HCT116 (cell line): Measurements from ENCODE around the gene ALG8. TPM values are rescaled to one million over a fixed set of nuclear protein-coding genes. Genes with fewer than 3 reads are reported as not detected.

Source experiments
- ATAC-seq: fragments of 200-7000 bp; cut with Tn5 transposase; 2 replicates; pipeline ENCODE4 v1.9.1; 2020; ENCODE audit warnings: mild to moderate bottlenecking, moderate library complexity
- BruUV-seq: library from RNA; stranded (reverse); fragments of 400-500 nt; replicated peaks from 2 replicates; lab custom pipeline; 2021; lab: Mats Ljungman, UMichigan
- CTCF ChIA-PET: fragments of 300-600 bp; sonication (Branson Sonifier 250); formaldehyde crosslinking; loops from one replicate; lab custom pipeline; 2021; ENCODE audit warnings: antibody characterized with exemption; lab: Charles Lee
- POLR2A ChIA-PET: fragments of 300-600, 350-600 bp; sonication (Branson Sonifier 250); formaldehyde crosslinking; loops from one replicate; lab custom pipeline; 2021; ENCODE audit warnings: antibody characterized with exemption; lab: Charles Lee
- RAD21 ChIA-PET, 2 experiments: fragments of 300-600 bp; sonication (Branson Sonifier 250); formaldehyde crosslinking; loops; one replicate each; lab custom pipeline; 2023; ENCODE audit warnings: low total read pairs in 2 of 2; ENCODE audit not compliant: uncharacterized antibody in 2 of 2, unreplicated experiment in 2 of 2, low non-redundant PET in 1 of 2; lab: Charles Lee
- DNase-seq: peaks from one replicate; pipeline ENCODE4 v3.0.0-alpha.2; 2010; ENCODE audit warnings: low read depth, low spot score
- H2AFZ ChIP-seq: fragments of 200-600 bp; shearing (Covaris generic), sonication (generic); 2 replicates; pipeline ENCODE4 v1.6.1; 2017; ENCODE audit warnings: low read depth, mixed run types, mixed read lengths, antibody characterized with exemption, low read length; ENCODE audit not compliant: poor library complexity, severe bottlenecking
- H3K27ac ChIP-seq: 2 replicates; pipeline ENCODE4 v1.5.1; 2012; ENCODE audit warnings: low read depth, low read length
- H3K27me3 ChIP-seq: fragments of 200-600 bp; sonication (generic); 2 replicates; pipeline ENCODE4 v1.6.1; 2016; ENCODE audit warnings: mixed run types, low read length, mixed read lengths; ENCODE audit not compliant: insufficient read depth
- H3K36me3 ChIP-seq, 2 experiments: fragments of 200-500 bp in 1 of 2; fragments of 200-600 bp in 1 of 2; sonication (Bioruptor generic) in 1 of 2; sonication (generic) in 1 of 2; 2 replicates each; pipeline versions ENCODE4 v1.5.1 to v1.6.1; 2014 to 2016; ENCODE audit warnings: low read length in 2 of 2, inconsistent platforms in 1 of 2, mixed read lengths in 1 of 2, mixed run types in 1 of 2; ENCODE audit not compliant: insufficient read depth in 2 of 2, control insufficient read depth in 1 of 2
- H3K4me1 ChIP-seq, 2 experiments: fragments of 200-600 bp in 1 of 2; sonication (generic) in 1 of 2; 2 replicates each; pipeline versions ENCODE4 v1.5.1 to v1.6.1; 2012 to 2017; ENCODE audit warnings: low read length in 2 of 2, inconsistent platforms in 1 of 2, mild to moderate bottlenecking in 1 of 2, mixed read lengths in 1 of 2, mixed run types in 1 of 2, moderate library complexity in 1 of 2; ENCODE audit not compliant: insufficient read depth in 2 of 2, control insufficient read depth in 1 of 2
- H3K4me2 ChIP-seq: fragments of 200-600 bp; sonication (generic); 2 replicates; pipeline ENCODE4 v1.6.1; 2017; ENCODE audit warnings: mixed run types, low read length, mixed read lengths
- H3K4me3 ChIP-seq, 2 experiments: fragments of 200-600 bp in 1 of 2; sonication (generic) in 1 of 2; replicated peaks in 1 of 2; 2 replicates each; pipeline ENCODE4 v1.5.1; 2011 to 2016; ENCODE audit warnings: low read length in 2 of 2, control low read depth in 1 of 2, low read depth in 1 of 2, mild to moderate bottlenecking in 1 of 2, mixed read lengths in 1 of 2, mixed run types in 1 of 2
- H3K79me2 ChIP-seq: fragments of 200-600 bp; sonication (generic); 2 replicates; pipeline ENCODE4 v1.6.1; 2017; ENCODE audit warnings: mild to moderate bottlenecking, mixed run types, low read length, moderate library complexity, mixed read lengths; ENCODE audit not compliant: insufficient read depth
- H3K9ac ChIP-seq: fragments of 200-600 bp; sonication (generic); 2 replicates; pipeline ENCODE4 v1.6.1; 2016; ENCODE audit warnings: low read length, mixed read lengths
- H3K9me2 ChIP-seq: fragments of 200-600 bp; sonication (generic), shearing (Covaris generic); 2 replicates; pipeline ENCODE4 v1.6.1; 2017; ENCODE audit warnings: mixed run types, mild to moderate bottlenecking, moderate library complexity; ENCODE audit not compliant: insufficient read depth
- H3K9me3 ChIP-seq, 2 experiments: fragments of 200-500 bp in 1 of 2; fragments of 200-600 bp in 1 of 2; sonication (Bioruptor generic) in 1 of 2; sonication (generic) in 1 of 2; 2 replicates each; pipeline ENCODE4 v1.6.1; 2014 to 2017; ENCODE audit warnings: low read length in 2 of 2, mixed read lengths in 2 of 2, inconsistent platforms in 1 of 2, low read depth in 1 of 2, mild to moderate bottlenecking in 1 of 2, mixed run types in 1 of 2, moderate library complexity in 1 of 2; ENCODE audit not compliant: control insufficient read depth in 1 of 2, insufficient read depth in 1 of 2
- H4K20me1 ChIP-seq: fragments of 200-600 bp; sonication (generic), shearing (Covaris generic); 2 replicates; pipeline ENCODE4 v1.6.1; 2017; ENCODE audit warnings: mixed run types, mild to moderate bottlenecking, moderate library complexity; ENCODE audit not compliant: insufficient read depth
- EGR1 ChIP-seq: IDR thresholded peaks from 2 replicates; pipeline ENCODE4 v1.6.1; 2012; ENCODE audit warnings: low read depth
- EZH2phosphoT487 ChIP-seq: fragments of 200-600 bp; IDR thresholded peaks from 2 replicates; pipeline ENCODE4 v1.6.1; 2018; ENCODE audit warnings: antibody characterized with exemption, borderline replicate concordance
- FOSL1 ChIP-seq: IDR thresholded peaks from 2 replicates; pipeline ENCODE4 v1.6.1; 2012; ENCODE audit warnings: low read depth
- SRF ChIP-seq: IDR thresholded peaks from 2 replicates; pipeline ENCODE4 v1.6.1; 2012; ENCODE audit warnings: low read depth
- intact Hi-C: fragments of 100-400 bp; cut with micrococcal nuclease; formaldehyde crosslinking; loops from 2 replicates; pipeline ENCODE4 v1.10.0; 2022
- total RNA-seq: library from RNA; stranded (reverse); gene quantifications from one replicate; pipeline ENCODE4 v1.2.1, GENCODE V29; 2021; ENCODE audit not compliant: unreplicated experiment
- TF ChIP-seq, protein P1 (sequence below): IDR thresholded peaks from 2 replicates; pipeline ENCODE4 v1.6.1; 2011; ENCODE audit warnings: mild to moderate bottlenecking, low read length, moderate library complexity; ENCODE audit not compliant: insufficient replicate concordance; ENCODE audit errors: extremely low read depth
- TF ChIP-seq, protein P2 (sequence below): IDR thresholded peaks from 2 replicates; pipeline ENCODE4 v1.6.1; 2012

Gene ALG8
- total RNA-seq, 1 experiment from 2014 or later, result 50.1 TPM

DNA sequence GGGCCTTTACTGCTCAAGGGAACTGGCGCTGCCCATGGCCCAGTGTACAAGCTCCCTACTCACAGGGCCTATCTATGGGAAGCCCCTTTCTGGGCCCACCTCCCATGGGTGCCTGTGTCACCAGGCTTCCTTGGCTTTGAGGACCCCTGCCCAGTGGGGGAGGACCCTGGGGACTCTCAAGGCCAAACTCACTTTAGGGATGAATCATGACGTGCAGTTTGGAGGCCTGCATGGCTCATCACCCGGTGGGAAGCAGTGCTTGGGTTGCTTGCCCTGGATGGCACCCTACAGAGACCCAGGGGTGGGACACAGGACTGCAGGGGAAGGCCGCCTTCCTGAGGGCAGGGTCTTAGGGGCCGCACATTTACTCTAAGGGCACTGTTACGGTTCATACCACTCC, 32.5 kb upstream of the ALG8 start:
- no peaks in the 10 kb centered on the region for H3K9me2 ChIP-seq
- no peaks in the 10 kb centered on the region for H3K27me3 ChIP-seq
- ChIA-PET CTCF (interaction anchor here (1.0 kb wide), 1 partner anchor 61 kb away, joined by 3 read pairs; no protein-coding TSS in a partner anchor), POLR2A (interaction anchor here (1.0 kb wide), 1 partner anchor 16 kb away, joined by 6 read pairs; the partner anchor contains the start of gene KCTD21), RAD21 (no interaction called here)
- no peaks in the 10 kb centered on the region; a peak in 1 of 4 replicates for H3K36me3 ChIP-seq
- BruUV-seq, result no TSS peak
- no peak overlapping the region for H3K9ac ChIP-seq
- H3K9me3 ChIP-seq, result no peaks in the 10 kb centered on the region
- no peak overlapping the region for H3K4me3 ChIP-seq
- no peak overlapping the region for H3K27ac ChIP-seq
- no peak for ATAC-seq
- H4K20me1 ChIP-seq, result no peaks in the 10 kb centered on the region
- TF ChIP-seq, protein P1, sequence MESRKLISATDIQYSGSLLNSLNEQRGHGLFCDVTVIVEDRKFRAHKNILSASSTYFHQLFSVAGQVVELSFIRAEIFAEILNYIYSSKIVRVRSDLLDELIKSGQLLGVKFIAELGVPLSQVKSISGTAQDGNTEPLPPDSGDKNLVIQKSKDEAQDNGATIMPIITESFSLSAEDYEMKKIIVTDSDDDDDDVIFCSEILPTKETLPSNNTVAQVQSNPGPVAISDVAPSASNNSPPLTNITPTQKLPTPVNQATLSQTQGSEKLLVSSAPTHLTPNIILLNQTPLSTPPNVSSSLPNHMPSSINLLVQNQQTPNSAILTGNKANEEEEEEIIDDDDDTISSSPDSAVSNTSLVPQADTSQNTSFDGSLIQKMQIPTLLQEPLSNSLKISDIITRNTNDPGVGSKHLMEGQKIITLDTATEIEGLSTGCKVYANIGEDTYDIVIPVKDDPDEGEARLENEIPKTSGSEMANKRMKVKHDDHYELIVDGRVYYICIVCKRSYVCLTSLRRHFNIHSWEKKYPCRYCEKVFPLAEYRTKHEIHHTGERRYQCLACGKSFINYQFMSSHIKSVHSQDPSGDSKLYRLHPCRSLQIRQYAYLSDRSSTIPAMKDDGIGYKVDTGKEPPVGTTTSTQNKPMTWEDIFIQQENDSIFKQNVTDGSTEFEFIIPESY, result no peak
- no peak for TF ChIP-seq SRF
- no peak for TF ChIP-seq EZH2phosphoT487
- H2AFZ ChIP-seq, result no peak overlapping the region
- no peak overlapping the region for H3K4me2 ChIP-seq
- no peaks in the 10 kb centered on the region for H3K79me2 ChIP-seq
- no peaks in the 10 kb centered on the region for H3K4me1 ChIP-seq
- intact Hi-C loops, result no loop called here
- no peak for DNase-seq

GRCh38 chr11:78170874-78171549, 31.6 kb upstream of the ALG8 start:
- H3K4me3 ChIP-seq, result no peak overlapping the region
- H3K4me2 ChIP-seq, result no peak overlapping the region
- no peak for TF ChIP-seq FOSL1
- TF ChIP-seq, protein P2, sequence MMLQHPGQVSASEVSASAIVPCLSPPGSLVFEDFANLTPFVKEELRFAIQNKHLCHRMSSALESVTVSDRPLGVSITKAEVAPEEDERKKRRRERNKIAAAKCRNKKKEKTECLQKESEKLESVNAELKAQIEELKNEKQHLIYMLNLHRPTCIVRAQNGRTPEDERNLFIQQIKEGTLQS, result no peak
- TF ChIP-seq EGR1, result no peak
- ChIA-PET POLR2A (interaction anchor here (1.0 kb wide), 1 partner anchor 17 kb away, joined by 6 read pairs; the partner anchor contains the start of gene KCTD21), RAD21 (no interaction called here), CTCF (interaction anchor here (1.0 kb wide), 1 partner anchor 60 kb away, joined by 3 read pairs; no protein-coding TSS in a partner anchor)
- no peak overlapping the region for H3K9ac ChIP-seq
- no peaks in the 10 kb centered on the region for H3K9me2 ChIP-seq
- intact Hi-C loops, result no loop called here
- no peaks in the 10 kb centered on the region for H3K9me3 ChIP-seq
- no peaks in the 10 kb centered on the region for H4K20me1 ChIP-seq
- no peaks in the 10 kb centered on the region; a peak in 1 of 4 replicates for H3K36me3 ChIP-seq
- no peaks in the 10 kb centered on the region for H3K27me3 ChIP-seq
- no peak overlapping the region for H3K27ac ChIP-seq
- H3K4me1 ChIP-seq, result no peaks in the 10 kb centered on the region
- no peak for DNase-seq
- ATAC-seq, result no peak
- H2AFZ ChIP-seq, result no peak overlapping the region
- no TSS peak for BruUV-seq
- H3K79me2 ChIP-seq, result no peaks in the 10 kb centered on the region
